ENCODE results near the gene PKM.

Gene PKM

DNA sequence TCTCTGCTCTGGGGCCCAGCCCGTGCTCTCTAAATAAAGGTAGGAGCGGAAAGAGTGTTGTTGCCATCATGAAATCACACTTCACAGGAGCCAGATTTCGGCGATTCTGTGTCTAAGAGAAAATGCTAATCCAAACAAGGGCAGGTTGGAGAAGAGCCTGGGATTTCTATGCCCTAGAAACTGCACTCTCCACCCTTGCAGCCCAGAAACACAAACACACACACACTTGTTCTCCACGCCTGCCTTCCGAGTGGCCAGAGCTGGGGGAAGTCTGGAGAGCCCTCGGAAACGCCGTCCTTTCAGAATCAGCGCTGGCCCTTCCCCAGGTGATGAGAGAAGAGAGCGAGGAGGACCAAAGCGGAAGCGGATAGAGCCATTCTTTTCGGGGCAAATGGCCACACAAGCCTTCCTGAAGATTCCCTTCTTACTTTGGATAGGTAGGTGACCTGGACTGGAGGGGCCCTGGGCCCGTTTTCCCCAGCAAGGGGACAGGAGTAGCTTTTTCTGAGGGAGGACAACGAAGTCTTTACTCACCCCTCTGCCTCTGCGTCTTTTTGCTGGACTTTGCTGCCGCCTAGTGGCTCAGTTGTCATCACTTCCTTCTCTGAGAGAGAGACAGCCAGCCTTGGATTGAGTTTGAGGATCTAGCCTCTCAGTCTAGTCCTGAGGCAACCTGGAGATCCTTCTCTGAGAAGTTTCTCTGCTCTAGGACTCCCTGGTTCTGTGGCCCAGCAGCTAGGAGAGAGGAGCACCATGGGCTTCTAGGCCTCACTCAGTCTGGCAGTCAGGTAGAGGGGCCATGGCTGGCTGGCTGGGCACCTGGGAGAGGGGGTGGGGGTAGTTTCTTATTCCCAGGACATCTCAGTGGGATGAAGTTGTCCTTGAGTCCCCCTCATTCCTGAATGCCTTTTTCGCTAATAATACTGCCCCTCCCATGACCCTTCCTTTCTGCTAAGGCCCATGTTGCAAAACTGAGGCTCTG lies 75.1 kb downstream of the PKM start:
- peak; percentile 85 for DNase-seq (ENCODE audit: low spot score)

DNA sequence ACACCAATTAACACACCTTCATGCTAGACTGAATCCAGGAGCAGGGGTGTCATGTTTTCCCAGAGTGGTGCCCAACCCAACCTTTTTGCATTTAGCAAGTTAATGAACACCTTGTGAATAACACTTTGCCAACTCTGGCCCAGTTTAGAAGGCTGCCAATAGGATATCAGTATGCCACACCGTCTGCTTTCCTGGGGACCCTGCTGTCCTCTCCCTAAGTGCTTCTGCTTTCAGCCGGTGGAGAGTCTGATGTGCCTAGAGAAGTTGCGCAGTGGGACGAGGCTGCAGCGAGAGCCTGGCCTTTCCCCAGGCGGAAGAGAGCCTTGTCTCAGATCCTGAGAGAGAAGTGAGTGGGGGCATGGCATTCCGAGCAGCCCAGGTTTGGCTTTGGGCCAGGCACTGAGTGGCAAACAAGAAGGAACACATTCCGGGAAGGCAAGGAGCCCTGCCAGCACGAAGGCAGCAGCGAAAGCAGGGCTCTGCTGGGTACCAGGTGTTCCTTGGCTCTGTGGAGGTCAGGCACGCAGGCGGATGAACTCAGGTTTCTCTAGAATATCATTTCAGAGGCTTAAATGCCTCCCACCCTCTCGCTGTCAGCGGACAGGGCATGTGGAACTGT lies 75.9 kb downstream of the PKM start:
- peak; percentile 87 for DNase-seq (ENCODE audit: low spot score)

DNA sequence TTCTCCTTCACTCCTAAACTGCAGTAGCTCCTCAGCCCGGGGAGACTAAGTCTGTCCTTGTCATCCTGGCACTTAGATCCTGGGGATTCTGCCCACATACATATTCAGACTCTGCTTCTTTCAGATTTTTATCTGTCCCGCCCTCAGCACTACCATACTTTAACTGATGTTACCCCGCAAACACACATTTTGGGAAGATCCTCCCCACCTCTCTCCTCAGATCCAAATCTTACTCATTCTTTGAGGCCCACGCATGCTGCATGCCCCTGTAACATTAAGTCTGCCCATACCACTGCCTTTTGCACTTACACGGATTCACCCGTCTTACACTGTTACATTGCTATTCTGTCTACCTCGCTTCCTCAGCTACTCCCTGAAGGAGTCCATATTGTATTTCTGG lies 76.7 kb downstream of the PKM start:
- no peak for DNase-seq (ENCODE audit: low spot score)

- no peak for DNase-seq (ENCODE audit: low spot score)
Observed at GRCh38 chr15:72153269-72154000, 77.6 kb downstream of the PKM start.

Data from LoVo (cell line).